Activated CD4-positive, CD25-positive, alpha-beta regulatory T cell treated with anti-CD3 and anti-CD28 coated beads, Interleukin-2, amount 50 U/mL, for 16 hours (primary cell): ENCODE data around the gene LUZP2.

Source experiments
- DNase-seq: peaks from one replicate; pipeline ENCODE4 v3.0.0-alpha.2; 2020; ENCODE audit warnings: low read depth, low spot score

Gene LUZP2

DNA sequence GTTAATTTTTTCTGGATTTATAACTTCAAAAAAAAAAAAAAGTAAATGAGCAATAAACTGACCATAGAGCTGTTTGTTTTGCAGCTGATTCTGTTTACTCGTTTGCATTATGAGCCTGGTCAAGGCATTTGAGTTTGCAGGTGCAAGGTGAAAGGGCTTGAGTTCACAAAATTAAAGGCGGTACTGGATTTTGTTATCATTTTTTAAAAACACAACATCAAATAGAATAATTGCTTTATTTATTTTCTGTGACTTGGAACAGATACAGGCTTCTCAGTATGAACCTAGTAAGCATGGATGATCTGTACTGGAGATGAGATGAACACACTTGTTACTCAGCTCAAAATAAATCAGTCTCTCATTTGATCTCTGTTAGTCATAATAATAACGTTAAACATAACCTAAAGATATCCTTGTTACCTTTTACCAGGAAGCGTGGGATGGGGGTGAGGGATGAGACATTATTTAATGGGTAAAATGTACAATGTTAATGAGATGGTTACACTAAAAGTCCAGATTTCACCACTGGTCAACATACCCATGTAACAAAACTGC, 137.8 kb downstream of the LUZP2 start:
- no peak for DNase-seq

DNA sequence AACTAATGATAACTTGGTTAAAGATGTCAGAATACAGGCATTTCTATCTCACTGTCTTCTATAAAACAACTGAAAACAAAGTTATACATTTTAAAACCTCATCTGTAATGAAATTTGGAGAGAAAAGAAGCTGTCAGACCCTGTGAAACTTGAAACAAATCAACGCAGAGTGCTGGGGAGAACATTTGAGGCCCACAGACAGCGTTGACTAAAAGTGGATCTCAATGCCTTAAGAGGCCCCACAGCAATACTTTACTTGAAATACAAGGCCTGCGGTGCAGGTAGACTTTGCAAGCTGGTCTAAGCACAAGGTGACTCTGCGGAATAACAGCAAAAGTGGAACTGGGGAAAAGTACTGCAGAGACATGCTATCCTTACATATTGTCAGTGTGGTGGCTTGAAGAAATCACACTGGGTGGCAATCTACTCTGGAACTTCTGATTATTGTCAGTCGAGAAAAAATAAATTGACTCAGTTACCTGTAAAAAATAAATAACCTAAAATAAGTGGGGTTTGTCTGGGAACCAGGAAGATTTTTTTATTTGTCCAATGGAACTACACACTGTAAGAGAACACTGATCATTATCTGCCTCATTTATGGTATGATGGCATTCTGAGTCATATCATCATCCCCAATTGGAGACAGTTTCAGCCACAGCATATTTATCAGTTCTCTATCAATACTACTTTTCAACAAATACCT, 138.9 kb downstream of the LUZP2 start:
- no peak for DNase-seq

DNA sequence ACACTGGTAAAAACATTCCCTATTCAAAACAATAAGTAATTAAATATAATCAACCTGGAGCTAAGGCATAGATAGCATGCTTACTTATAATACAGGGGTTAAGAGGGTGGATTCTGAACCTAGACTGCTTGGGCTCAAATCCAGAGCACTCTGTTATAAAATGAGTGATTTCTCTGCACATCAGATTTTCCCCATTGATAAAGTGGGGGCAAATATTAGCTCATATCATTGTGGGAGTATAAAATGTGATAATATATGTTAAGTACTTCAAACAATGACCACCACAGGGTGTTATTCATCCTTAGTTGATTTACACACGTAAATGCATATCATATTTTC, 139.4 kb downstream of the LUZP2 start:
- DNase-seq = no peak

DNA sequence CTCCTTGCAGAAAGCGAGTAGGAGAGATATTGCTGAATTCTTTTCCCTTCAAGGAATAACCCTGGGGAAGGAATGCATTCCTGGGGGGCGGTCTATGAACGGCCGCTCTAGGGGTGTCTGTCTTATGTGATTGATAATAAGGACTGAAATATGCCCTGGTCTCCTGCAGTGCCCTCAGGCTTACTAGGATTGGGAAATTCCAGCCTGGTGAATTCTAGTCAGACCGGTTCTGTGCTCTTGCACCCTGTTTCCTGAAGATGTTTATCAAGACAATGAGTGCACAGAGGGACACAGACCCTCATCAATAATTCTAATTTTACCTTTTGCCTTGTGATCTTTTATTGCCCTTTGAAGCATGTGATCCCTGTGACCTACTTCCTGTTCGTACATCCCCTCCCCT, 140.7 kb downstream of the LUZP2 start:
- DNase-seq = no peak

DNA sequence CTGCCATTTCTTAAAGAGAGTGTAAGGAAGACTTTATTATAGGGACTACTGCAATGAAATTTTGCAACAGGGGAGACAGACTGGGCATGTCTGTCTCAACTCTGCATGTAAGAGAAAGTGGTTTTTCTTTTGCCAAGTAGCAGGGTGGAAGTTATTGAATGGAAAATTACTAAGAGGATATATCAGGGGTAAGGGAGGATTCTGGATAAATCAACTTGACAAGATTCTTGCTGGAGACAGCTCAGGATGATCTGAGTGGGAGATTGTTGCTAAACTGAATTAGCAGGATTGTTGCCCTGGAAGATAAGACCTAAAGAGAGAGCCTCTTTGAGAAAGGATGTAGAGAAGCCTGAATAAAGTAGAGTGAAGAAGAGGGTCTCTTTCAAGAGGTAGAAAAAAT, 145.8 kb downstream of the LUZP2 start:
- no peak for DNase-seq

DNA sequence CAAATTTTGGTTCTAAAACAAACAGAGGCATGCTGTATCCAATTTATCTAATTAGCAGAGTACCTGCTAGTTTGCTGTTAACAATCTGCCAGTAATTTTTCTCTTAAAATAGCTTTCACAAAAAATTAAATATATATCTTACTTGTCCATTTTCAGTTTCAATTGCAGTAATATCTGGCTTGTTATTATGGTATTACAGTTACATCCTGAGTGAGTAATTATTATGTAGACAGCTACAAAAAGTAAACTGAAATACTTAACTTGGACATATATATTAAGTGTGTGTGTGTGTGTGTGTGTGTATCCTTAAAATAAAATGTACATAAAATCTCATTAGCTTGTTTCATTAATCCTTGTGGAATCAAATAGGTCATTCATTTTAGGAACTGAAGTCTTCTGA, 148.7 kb downstream of the LUZP2 start:
- DNase-seq = no peak

DNA sequence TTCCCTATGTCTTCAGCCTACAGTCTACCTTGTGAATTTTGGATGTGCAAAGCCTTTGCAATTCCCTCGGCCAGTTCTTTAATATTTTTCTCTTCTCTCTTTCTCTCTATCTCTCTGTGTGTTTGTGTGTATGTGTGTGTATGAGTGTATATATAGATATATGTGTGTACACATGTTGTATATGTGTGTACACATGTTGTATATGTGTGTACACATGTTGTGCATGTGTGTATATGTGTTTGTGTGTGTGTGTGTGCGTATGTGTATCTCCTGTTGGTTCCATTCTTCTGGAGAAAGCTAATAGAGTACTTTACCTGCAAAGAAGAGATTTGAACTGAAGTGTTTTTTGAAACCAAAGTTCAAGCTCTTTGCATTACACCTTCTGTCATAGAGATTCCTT, 155.0 kb downstream of the LUZP2 start:
- no peak for DNase-seq

DNA sequence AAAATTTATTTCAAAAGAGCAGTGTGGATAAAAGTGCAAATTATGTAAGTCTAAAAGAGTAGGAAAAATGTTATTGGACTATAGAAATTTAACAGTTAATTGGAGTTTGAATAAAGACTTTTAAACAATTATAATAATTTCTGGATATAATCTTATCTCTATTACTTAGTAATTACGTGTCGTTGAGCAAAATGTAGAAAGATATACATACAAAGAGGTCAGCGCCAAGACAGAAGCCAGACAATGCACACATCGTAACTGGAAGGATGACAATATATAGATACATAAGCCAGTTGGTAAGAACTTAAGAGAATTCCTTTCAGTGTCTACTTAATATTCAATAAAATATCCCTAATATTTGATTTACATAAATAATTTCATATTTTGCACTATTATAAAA, 157.0 kb downstream of the LUZP2 start:
- DNase-seq = no peak

DNA sequence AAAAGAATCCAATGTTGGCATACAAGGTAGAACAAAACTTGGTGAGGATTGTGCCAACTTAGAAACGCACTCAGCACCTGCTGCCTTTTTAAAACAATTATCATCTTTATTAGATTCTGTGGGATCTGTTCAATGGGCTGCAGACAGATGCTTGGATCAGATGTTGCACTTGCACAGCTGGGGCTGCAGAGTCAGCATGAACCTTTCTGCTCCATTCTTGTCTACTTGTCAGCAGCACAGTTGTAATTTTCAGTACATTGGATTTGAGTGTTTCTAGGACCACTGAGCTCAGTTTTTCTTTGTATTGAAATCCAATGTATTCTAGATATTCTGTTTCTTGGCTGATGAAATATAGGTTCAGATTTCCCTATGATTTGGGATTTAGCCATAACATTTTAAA, 164.5 kb downstream of the LUZP2 start:
- no peak for DNase-seq

DNA sequence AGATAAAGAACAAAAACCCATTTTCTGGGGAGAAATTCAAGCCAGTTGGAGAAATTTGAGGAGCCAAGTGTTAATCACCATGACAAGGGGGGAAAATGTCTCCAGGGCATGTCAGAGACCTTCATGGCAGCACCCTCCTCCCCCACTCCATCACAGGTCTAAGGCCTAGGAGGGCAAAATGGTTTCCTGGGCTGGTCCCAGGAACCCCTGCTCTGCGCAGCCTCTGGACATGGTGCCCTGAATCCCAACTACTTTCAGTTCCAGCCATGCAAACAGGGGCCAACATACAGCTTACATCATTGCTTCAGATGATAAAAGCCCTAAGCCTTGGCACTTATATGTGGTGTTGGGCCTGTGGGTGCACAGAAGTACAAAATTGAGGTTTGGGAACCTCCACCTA, 167.5 kb downstream of the LUZP2 start:
- no peak for DNase-seq

DNA sequence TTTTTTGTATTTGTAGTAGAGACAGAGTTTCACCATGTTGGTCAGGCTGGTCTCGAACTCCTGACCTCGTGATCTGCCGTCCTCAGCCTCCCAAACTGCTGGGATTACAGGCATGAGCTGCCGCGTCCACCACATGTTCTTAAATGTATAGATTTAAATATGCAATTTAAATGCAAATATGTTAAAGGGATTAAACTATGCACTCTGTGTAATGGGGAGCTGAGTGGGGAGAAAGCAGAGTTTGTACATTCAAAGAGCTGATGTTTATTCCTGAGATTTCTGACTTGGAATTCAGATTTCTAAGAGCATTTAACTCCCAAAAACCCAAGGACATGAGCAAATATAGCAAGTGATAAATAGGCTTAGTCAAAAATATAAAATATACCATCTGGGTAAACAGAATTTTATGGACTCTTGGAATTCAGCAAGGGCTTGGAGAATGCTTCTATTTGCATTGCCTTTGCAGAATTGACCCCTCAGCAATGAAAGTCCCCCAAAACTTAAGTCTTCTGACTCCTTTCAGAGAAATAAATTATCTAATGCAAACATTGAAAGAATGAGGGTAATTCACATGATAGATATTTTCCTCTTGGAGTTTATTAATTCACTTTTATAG, 170.6 kb downstream of the LUZP2 start:
- DNase-seq = no peak

DNA sequence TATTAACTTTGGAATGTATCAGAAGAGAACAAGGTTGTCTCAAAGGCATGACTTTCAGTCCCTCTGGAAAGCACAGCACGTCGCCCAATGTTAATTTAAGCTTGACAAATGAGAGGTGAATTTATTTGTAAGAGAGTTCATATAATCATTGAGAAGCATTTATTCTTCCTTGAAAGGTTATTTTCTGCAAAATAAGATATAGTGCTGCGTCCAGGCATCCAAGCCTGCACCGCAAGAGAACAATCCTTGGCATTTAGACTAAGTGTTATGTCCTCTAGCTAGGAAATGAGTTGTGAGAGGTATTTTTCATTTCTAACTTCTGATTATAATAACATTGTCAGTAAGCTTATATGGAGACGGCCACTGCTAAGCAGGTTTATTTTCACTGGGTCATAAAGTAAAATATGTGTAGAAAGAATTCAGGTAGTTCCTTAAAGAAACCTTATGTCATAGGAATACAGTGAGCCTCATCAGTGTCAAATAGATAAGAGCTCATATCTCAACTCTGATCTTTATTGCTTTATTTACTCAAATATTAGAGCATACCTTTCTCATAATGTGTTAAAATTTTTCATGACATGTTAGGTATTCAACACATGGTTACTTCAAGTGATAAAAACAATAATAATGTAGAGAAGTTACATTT, 182.0 kb downstream of the LUZP2 start:
- no peak for DNase-seq

DNA sequence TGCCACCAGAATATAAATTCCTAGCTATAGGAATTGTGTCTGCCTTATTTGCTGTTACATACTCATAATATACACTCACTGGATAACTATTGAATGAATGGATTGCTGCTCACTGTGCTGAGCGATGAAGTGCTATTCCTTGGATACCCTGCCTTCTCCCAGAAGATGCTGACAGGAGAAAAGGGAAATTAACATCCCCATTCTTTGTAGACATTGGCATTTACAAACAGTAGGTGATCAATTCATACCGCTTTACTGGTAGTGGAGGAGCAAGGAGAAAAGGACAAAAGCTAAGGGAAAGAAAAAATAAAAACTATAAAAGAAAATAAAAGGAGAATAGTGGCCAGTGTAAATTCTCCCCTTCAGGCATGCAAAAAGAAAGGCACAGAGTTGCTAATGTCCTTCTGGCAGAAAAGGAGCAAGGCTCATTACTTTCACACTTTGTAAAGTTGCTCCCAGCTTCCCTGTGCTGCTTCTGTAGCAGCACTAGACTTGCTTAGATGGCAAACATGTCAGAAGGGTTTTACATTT, 183.0 kb downstream of the LUZP2 start:
- DNase-seq = no peak

DNA sequence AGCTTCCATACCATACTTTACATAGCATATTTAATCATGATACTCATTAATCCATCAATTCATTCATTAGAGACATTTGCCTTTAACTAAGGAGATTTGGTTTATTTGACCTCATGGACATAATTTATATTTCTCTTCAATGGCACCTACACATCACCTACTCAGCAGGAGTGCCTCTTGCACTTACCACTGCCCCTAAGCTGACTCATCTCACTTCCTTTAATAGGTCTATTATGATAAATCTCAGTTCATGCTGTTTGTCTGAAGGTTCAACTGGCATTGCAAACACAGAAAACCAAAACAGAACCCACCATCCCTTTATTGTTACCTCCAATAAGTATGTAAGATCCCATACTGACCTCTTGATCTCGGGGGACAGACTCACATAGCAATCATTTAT, 186.7 kb downstream of the LUZP2 start:
- DNase-seq = no peak

DNA sequence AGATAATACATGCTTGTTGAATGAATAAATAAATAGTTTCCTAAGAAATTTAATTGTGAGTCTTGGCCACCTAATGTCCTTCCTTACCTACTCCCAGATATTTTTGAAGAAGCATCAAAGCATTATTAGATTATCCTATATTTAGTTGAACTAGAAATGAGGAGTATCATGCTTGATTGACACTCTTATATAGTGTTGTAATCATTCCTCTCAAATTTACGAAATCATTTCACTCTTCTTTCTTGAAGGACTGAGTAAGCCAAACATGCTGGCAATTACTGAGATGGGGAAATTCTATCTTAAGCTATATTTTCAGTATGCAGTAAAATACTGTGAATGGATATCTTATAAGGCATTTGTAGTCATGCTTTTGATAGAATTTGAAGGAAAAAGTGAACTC, 189.0 kb downstream of the LUZP2 start:
- DNase-seq = no peak

DNA sequence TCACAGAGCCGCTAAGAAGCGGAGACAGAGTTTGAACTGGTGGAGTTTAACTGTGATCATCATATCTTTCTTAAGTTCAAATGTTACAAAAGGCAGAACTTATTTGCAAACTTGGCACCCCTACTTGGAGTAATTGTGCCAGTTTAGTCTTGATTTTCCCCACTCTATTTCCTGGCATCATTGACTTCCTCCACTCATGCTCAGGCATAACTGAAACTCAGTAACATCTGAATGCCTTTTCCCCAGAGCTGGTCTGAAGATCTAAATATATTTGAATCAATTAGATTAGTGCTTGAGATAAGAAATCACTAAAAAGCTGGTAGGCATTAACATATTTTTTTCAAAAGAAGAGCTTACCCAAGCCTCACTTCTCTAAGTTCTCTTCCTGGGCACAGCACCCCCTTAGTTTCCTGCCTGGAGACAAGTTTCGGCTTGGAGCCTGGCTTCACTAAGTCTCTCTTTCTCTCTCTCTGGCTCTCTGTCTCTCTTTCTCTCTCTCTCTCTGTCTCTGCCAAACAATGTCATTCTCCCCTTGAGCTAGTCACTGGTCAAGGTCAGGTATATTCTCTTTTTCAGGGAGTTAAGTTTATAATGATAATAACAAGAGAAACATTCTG, 190.8 kb downstream of the LUZP2 start:
- no peak for DNase-seq

DNA sequence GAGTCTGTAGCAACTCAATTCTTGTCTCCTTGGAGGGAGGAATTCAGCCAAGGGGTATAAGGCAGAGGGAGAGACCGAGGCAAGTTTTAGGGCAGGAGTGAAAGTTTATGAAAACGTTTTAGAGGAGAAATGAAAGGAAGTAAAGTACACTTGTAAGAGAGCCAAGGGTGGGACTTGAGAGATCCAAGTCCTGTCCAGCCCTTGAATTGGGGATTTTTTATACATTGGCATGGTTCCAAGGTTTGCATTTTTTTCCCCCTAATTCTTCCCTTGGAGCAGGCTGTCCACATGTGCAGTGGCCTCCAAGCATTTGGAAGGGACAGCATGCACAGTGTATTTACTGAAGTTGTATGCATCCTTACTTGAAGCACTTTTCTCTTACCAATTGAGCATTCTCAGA, 192.1 kb downstream of the LUZP2 start:
- no peak for DNase-seq

DNA sequence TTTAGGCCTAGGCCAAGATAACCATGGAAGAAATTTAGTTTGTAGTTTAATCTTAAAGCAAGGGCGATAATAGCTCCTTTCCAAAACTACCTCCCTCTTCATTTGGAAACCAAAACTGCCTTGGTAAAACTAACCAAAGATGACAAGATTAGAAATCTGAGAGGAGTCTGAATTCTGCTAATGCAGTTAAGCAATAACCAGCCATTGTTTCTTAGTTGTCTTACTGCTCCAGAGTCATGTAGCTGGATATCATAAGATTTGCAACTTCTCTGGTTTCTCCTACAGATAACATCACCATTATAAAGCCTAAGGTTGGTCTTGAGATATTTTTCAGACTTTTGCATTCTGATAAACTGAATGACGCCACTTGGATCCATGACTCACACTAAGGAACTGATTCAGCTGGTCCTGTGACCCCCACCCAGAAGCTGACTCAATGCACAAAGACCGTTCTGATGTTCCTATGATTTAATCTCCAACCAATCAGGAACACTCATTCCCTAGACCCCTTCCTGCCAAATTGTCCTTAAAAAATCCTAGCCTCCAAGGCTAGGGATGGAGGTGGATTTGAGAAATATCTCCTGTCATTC, 200.8 kb downstream of the LUZP2 start:
- DNase-seq = no peak

DNA sequence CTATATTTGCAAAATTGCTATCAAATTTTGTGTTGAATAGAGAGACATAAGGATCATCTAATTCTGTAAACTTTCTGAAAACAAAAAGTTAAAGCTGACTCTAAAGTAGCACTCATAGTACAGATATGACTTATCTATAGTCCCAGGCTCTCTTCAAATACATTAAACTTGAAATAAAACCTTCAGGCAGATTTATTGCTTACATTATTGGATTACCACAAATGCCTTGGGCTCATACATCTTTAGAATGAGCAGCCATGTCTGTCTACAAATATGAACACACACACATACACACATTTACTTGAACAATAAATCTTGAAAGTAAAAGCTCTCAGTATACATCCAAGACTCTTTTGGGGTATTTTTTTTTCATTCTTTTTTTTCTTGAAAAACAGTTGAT, 207.9 kb downstream of the LUZP2 start:
- no peak for DNase-seq

DNA sequence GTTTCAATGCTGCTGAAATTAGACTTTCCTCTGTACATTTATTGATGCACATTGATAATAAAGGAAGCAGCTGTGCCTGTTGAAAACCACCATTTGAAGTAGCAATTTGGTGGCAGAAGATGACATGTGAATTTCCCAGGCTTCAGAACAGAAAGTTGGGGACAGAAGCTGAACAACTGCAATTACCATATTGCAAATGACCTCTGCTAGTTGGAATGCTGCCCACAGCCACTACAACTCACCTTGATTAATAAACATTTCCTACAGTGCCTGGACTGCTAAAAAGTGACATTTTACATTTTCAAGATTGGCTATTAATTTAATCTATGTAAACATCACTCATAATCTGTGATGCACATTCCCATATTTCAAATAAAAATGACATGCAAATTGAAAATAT, 208.6 kb downstream of the LUZP2 start:
- DNase-seq = no peak

DNA sequence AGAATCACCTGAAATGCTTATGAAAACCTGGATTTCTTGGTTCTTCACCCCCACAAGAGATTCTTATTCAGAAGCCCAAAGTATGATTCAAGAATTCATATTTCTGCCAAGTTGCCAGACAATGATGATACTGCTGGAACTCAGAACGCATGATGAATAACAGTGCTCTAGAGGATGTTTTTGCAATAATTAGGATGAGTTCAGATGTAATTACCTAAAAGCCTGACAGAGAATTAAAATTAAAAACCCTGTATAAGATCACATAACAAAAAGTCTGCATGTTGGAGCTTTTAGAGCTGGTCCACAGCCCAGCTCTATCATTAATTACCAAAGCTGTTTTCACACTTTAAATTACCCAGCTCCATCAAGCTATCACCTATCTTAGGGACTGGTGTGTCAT, 211.8 kb downstream of the LUZP2 start:
- no peak for DNase-seq

DNA sequence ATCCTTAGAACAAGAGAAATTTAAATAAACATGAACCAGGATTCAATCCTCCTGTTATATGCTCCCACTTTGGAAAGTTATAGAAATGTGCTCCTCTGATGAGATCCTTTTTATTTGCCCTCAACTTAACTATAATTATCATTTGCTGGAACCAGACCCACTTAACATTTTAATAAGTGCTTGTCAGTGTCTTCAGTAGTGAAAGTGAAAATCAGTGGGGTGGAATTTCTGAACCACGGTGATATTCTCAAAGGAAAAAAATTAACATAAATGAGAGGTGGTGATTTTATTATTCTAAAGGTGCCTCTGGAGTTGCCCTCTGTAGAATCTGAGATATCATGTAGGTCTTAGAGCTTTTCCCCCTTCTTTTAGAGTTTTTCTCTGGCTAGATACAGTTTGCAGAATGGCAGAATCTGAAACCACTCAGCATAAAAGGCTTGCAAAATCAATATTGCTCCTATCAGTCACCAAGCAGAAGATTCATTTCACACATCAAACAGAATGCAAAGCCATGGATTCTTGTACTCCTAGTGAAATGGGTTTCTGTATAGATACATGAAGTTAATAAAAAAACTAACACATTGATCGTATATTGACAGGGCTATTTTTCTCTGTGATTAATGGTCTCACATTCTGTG, 213.2 kb downstream of the LUZP2 start:
- no peak for DNase-seq
